ENCODE results near the gene MICAL1. TPM values are rescaled to one million over a fixed set of nuclear protein-coding genes. Genes with fewer than 3 reads are reported as not detected.
A peak's percentile ranks its signal among the peaks of the same experiment; 100 is the strongest.

Gene MICAL1
- total RNA-seq, 1 donor from 2014 or later, result 50.6 TPM

DNA sequence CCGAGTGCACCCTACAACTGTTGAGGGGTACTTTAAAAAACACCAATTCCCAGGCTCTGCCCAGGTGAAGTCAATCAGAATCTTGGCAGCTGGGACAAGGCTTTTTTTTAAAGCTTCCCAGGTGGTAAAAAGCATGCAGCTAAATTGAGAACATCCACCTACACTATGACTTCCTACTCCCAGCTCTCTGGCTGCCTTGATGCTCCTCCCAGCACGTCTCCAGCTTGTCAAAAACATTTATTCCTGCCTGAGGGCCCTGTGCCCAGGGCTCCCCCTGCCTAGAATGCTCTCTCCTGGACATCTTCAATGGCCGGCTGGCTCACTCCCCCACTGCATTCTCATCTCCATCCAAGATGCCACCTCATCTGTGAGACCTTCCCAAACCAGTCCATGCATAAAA, 17.5 kb upstream of the MICAL1 start:
- no peak for TF ChIP-seq EZH2 (IDR thresholded peaks at IDR 0.05)
- TF ChIP-seq, protein P1, sequence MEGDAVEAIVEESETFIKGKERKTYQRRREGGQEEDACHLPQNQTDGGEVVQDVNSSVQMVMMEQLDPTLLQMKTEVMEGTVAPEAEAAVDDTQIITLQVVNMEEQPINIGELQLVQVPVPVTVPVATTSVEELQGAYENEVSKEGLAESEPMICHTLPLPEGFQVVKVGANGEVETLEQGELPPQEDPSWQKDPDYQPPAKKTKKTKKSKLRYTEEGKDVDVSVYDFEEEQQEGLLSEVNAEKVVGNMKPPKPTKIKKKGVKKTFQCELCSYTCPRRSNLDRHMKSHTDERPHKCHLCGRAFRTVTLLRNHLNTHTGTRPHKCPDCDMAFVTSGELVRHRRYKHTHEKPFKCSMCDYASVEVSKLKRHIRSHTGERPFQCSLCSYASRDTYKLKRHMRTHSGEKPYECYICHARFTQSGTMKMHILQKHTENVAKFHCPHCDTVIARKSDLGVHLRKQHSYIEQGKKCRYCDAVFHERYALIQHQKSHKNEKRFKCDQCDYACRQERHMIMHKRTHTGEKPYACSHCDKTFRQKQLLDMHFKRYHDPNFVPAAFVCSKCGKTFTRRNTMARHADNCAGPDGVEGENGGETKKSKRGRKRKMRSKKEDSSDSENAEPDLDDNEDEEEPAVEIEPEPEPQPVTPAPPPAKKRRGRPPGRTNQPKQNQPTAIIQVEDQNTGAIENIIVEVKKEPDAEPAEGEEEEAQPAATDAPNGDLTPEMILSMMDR (IDR thresholded peaks at IDR 0.05), result no peak
- no peak for TF ChIP-seq EZH2phosphoT487 (IDR thresholded peaks at IDR 0.05)
- Mint-ChIP-seq H3K36me3 (peaks cover 50% of the 10 kb centered on the region), H3K4me3 (no peak overlapping the region), H3K4me1 (peaks cover 19% of the 10 kb centered on the region), H3K9me3 (no peaks in the 10 kb centered on the region), H3K27ac (no peak overlapping the region), H3K27me3 (ENCODE audit: insufficient read depth, low read depth) (peaks cover 9% of the 10 kb centered on the region)
- Histone ChIP-seq H3K27me3 (no peaks in the 10 kb centered on the region), H2AFZ (replicated peaks) (no peak overlapping the region), H3K9ac (no peak overlapping the region), H3K36me3 (peaks cover 6% of the 10 kb centered on the region), H3K9me3 (ENCODE audit: low read depth) (no peaks in the 10 kb centered on the region), H3K4me3 (no peak overlapping the region), H3K79me2 (ENCODE audit: low read depth) (peaks cover 53% of the 10 kb centered on the region), H3F3A (ENCODE audit: low read depth) (peaks cover 8% of the 10 kb centered on the region), H3K4me1 (peaks cover 14% of the 10 kb centered on the region), H3K4me2 (no peak overlapping the region), H4K20me1 (ENCODE audit: low read depth) (peaks cover 13% of the 10 kb centered on the region), H3K27ac (no peak overlapping the region)
- no peak for DNase-seq (ENCODE audit: low spot score)

DNA sequence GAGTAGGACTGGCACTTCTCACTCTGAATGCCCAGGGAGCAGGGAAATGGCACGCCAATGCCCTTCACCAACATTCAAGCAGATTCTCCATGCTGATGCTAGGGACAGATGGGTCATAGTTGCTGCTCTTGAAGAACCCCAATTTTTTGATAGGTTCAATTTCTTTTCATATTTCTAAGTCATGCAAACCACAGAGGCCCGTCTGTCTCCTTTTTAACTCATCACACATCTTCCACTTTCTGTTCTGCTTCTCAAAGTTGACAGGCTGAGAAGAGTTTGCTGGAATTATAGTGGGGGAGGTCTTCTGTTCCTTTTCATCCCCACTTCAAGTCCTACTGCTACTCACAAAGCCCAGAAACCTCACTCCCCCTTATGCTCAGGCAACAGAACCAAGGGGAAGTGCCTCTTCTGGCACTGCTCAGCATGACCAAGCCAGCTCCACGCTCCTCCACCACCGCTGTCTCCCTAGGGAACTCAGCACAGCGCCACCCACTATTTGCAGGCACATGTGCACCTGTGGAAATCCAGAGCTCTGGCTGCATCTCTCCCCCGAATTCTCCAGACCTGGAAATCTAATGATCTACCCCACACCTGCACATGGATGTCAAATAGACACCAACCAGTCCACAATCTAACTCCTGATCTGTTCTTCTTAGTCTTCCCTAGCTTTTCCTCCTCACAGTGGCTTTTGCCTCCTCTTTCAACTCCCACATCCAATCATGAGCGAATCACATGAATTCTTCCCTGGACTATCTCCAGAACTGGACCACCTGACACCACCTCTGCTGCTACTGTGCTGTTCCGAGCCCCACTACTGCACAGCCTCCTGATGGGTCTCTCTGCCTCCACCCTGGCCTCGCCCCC, 16.8 kb upstream of the MICAL1 start:
- Histone ChIP-seq H3K79me2 (ENCODE audit: low read depth) (peaks cover 46% of the 10 kb centered on the region), H3K4me2 (no peak overlapping the region), H3F3A (ENCODE audit: low read depth) (peaks cover under 1% of the 10 kb centered on the region), H3K9me3 (ENCODE audit: low read depth) (no peaks in the 10 kb centered on the region), H3K4me3 (no peak overlapping the region), H3K36me3 (peaks cover 6% of the 10 kb centered on the region), H3K27ac (no peak overlapping the region), H4K20me1 (ENCODE audit: low read depth) (peaks cover 13% of the 10 kb centered on the region), H3K27me3 (no peaks in the 10 kb centered on the region), H2AFZ (replicated peaks) (no peak overlapping the region), H3K9ac (no peak overlapping the region), H3K4me1 (peaks cover 6% of the 10 kb centered on the region)
- Mint-ChIP-seq H3K27ac (no peak overlapping the region), H3K27me3 (ENCODE audit: insufficient read depth, low read depth) (peaks cover 7% of the 10 kb centered on the region), H3K4me1 (peaks cover 13% of the 10 kb centered on the region), H3K9me3 (no peaks in the 10 kb centered on the region), H3K36me3 (peaks cover 51% of the 10 kb centered on the region), H3K4me3 (peak overlapping the region; percentile 0)
- DNase-seq (ENCODE audit: low spot score), result no peak
- no peak for TF ChIP-seq EZH2 (IDR thresholded peaks at IDR 0.05)
- TF ChIP-seq, protein P1 (IDR thresholded peaks at IDR 0.05), result no peak
- TF ChIP-seq EZH2phosphoT487 (IDR thresholded peaks at IDR 0.05), result no peak

DNA sequence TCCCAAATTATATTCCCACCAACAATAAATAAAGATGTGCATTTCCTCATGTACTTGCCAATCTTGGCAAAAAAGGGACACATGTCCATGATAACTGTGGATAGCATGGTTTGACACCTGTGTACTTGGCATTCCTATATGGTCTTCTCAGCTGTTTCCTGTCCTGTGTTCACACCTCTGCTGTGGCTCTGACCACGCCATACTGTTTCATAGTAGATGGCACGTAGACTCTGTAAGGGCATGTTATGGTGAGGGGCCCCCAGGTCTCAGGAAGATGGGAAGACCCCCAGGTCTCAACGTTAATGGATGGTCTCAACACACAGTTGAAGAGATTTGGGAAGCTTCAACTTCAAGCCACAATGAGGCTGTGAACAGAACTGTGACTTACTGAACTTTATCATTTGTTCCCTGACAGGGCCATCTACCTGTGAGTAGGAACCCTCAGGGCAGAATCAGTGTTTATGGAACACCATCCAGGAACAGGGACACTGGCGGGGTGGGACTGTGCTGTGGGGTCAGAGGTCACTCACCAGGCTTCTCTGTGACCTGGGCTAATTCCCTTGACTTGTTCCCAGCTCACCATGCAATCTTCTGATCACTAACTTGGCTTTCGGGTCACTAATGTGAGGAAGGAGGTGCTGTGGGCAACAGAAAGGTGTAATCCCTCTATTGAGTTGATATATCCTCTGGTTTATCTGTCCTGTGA, 15.7 kb upstream of the MICAL1 start:
- Mint-ChIP-seq H3K4me1 (peaks cover 12% of the 10 kb centered on the region), H3K9me3 (no peaks in the 10 kb centered on the region), H3K27me3 (ENCODE audit: insufficient read depth, low read depth) (peaks cover 7% of the 10 kb centered on the region), H3K4me3 (no peak overlapping the region), H3K36me3 (peaks cover 55% of the 10 kb centered on the region), H3K27ac (no peak overlapping the region)
- no peak overlapping the region for H3K4me2 ChIP-seq
- DNase-seq (ENCODE audit: low spot score), result no peak
- TF ChIP-seq, protein P1 (IDR thresholded peaks at IDR 0.05), result no peak
- TF ChIP-seq EZH2 (IDR thresholded peaks at IDR 0.05), result no peak
- TF ChIP-seq EZH2phosphoT487 (IDR thresholded peaks at IDR 0.05), result no peak
- peaks cover 10% of the 10 kb centered on the region for H4K20me1 ChIP-seq (ENCODE audit: low read depth)
- peaks cover 35% of the 10 kb centered on the region for H3K79me2 ChIP-seq (ENCODE audit: low read depth)
- H3K27me3 ChIP-seq, result no peaks in the 10 kb centered on the region
- no peak overlapping the region for H3K27ac ChIP-seq
- no peaks in the 10 kb centered on the region for H3K9me3 ChIP-seq (ENCODE audit: low read depth)
- H3K4me3 ChIP-seq, result no peak overlapping the region
- H3F3A ChIP-seq (ENCODE audit: low read depth), result no peaks in the 10 kb centered on the region
- no peak overlapping the region for H3K9ac ChIP-seq
- H3K36me3 ChIP-seq, result peaks cover 4% of the 10 kb centered on the region
- H2AFZ ChIP-seq (replicated peaks), result no peak overlapping the region
- H3K4me1 ChIP-seq, result no peaks in the 10 kb centered on the region

All from neural progenitor cell (in vitro differentiated cells).